Keratinocyte (primary cell): ENCODE measurements around the gene TBC1D19. TPM values are rescaled to one million over a fixed set of nuclear protein-coding genes. Genes with fewer than 3 reads are reported as not detected.
"Not testable (repeated sequence)": the region's sequence is repeated elsewhere in the genome, so short reads cannot be mapped to it uniquely, and the experiment has no call there.

Experiments used
- DNase-seq: peaks from one replicate; pipeline ENCODE4 v3.0.0-alpha.2; 2011; ENCODE audit warnings: low read depth, missing footprints, low spot score
- FAIRE-seq: peaks from 2 replicates; lab custom pipeline; 2011; peaks lifted over from hg19 to GRCh38; lab: Jason Lieb, UNC
- H2AFZ ChIP-seq: 2 replicates; pipeline ENCODE4 v1.6.0; 2012; ENCODE audit warnings: low read length, control low read depth, inconsistent platforms; ENCODE audit not compliant: control insufficient read depth
- H3K27ac ChIP-seq: 2 replicates; pipeline ENCODE4 v1.5.1; 2011; ENCODE audit warnings: low read length; ENCODE audit not compliant: control insufficient read depth, insufficient read depth
- H3K27me3 ChIP-seq: 3 replicates; pipeline ENCODE4 v1.6.0; 2011; ENCODE audit warnings: low read length; ENCODE audit not compliant: control insufficient read depth, insufficient read depth; ENCODE audit errors: extremely low read depth
- H3K36me3 ChIP-seq, 2 experiments: 2 replicates in 1 of 2; 3 replicates in 1 of 2; pipeline ENCODE4 v1.5.1; 2011; ENCODE audit warnings: low read length in 2 of 2, mild to moderate bottlenecking in 1 of 2; ENCODE audit not compliant: control insufficient read depth in 2 of 2, insufficient read depth in 2 of 2; ENCODE audit errors: extremely low read depth in 1 of 2
- H3K4me1 ChIP-seq: 3 replicates; pipeline ENCODE4 v1.5.1; 2011; ENCODE audit warnings: low read length; ENCODE audit not compliant: control insufficient read depth, insufficient read depth; ENCODE audit errors: extremely low read depth
- H3K4me2 ChIP-seq: 3 replicates; pipeline ENCODE4 v1.6.0; 2011; ENCODE audit warnings: low read depth, low read length; ENCODE audit not compliant: control insufficient read depth, insufficient read depth; ENCODE audit errors: extremely low read depth
- H3K4me3 ChIP-seq, 3 experiments: fragments of 200-600 bp in 1 of 3; sonication (generic) in 1 of 3; 2 replicates in 2 of 3; 3 replicates in 1 of 3; pipeline ENCODE4 v1.5.1; 2011 to 2016; ENCODE audit warnings: low read length in 3 of 3, mild to moderate bottlenecking in 3 of 3, control low read depth in 2 of 3, inconsistent platforms in 1 of 3, low read depth in 1 of 3, mixed read lengths in 1 of 3, mixed run types in 1 of 3, moderate library complexity in 1 of 3; ENCODE audit not compliant: control insufficient read depth in 2 of 3, insufficient read depth in 2 of 3; ENCODE audit errors: extremely low read depth in 1 of 3
- H3K79me2 ChIP-seq: 2 replicates; pipeline ENCODE4 v1.6.0; 2012; ENCODE audit warnings: low read length; ENCODE audit not compliant: control insufficient read depth, insufficient read depth
- H3K9ac ChIP-seq: 3 replicates; pipeline ENCODE4 v1.6.0; 2011; ENCODE audit warnings: low read length; ENCODE audit not compliant: control insufficient read depth, insufficient read depth; ENCODE audit errors: extremely low read depth
- H3K9me1 ChIP-seq: 3 replicates; pipeline ENCODE4 v1.6.0; 2011; ENCODE audit warnings: low read length; ENCODE audit not compliant: control insufficient read depth, insufficient read depth; ENCODE audit errors: extremely low read depth
- H3K9me3 ChIP-seq: 2 replicates; pipeline ENCODE4 v1.5.1; 2012; ENCODE audit warnings: low read depth, low read length; ENCODE audit not compliant: control insufficient read depth
- H4K20me1 ChIP-seq: 3 replicates; pipeline ENCODE4 v1.6.0; 2011; ENCODE audit warnings: low read length; ENCODE audit not compliant: control insufficient read depth, insufficient read depth; ENCODE audit errors: extremely low read depth
- EZH2 ChIP-seq: IDR thresholded peaks from one replicate; pipeline ENCODE4 v1.6.1; 2012; ENCODE audit warnings: inconsistent platforms, mild to moderate bottlenecking, low read length, moderate library complexity
- dilution Hi-C: fragments of 300-500 bp; cut with MboI; formaldehyde crosslinking; loops from one replicate; pipeline ENCODE4 v1.7.0; 2020; ENCODE audit warnings: low sequenced_read_pairs; ENCODE audit not compliant: extremely low pct_ligation_motif_present
- polyA plus RNA-seq, 5 experiments: library from polyadenylated mRNA; depleted of rRNA in 3 of 5; stranded (reverse) in 3 of 5; stranded (forward) in 1 of 5; unstranded in 1 of 5; fragments of >200 nt; gene quantifications; 1 replicate in 1 of 5; 2 replicates in 3 of 5; 3 replicates in 1 of 5; pipeline versions ENCODE4 v1.2.1 to v1.2.3, GENCODE V29; 2011 to 2012; ENCODE audit warnings: missing spikeins in 2 of 5, low read depth in 1 of 5, low replicate concordance in 1 of 5
- TF ChIP-seq, protein P1 (sequence below), 3 experiments: IDR thresholded peaks in 1 of 3; conservative IDR thresholded peaks in 1 of 3; optimal IDR thresholded peaks in 1 of 3; 2 replicates in 2 of 3; 3 replicates in 1 of 3; pipeline versions ENCODE3 to v1.5.1; 2011; ENCODE audit warnings: low read length in 3 of 3, mild to moderate bottlenecking in 3 of 3, moderate library complexity in 2 of 3, control low read depth in 1 of 3, inconsistent platforms in 1 of 3; ENCODE audit not compliant: insufficient read depth in 2 of 3; ENCODE audit errors: extremely low read depth in 1 of 3

TBC1D19 gene
- polyA plus RNA-seq, 1 donor (not counting 4 experiments of a cell fraction or from before 2014, with no cell fraction given), result 11.3 TPM

DNA sequence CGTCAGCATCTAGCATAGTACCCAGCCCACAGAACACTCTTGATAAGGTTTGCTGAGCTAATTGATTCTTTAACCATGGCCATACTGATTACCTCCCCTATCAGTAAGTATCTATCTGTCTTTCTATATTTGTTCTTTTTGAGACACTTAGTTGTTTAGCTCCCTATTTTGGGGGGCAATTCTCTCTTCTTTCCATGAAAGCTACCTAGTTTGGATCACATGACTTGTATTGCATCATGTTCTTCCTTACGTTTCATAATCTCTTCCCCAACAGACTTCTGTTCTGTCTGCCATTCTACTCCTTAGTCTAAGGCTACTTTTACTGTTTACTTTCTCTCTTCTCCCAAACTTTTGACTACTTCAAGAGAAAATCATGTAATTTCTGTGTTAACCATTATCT, 39.0 kb downstream of the TBC1D19 start:
- no peak for TF ChIP-seq EZH2
- TF ChIP-seq, protein P1, sequence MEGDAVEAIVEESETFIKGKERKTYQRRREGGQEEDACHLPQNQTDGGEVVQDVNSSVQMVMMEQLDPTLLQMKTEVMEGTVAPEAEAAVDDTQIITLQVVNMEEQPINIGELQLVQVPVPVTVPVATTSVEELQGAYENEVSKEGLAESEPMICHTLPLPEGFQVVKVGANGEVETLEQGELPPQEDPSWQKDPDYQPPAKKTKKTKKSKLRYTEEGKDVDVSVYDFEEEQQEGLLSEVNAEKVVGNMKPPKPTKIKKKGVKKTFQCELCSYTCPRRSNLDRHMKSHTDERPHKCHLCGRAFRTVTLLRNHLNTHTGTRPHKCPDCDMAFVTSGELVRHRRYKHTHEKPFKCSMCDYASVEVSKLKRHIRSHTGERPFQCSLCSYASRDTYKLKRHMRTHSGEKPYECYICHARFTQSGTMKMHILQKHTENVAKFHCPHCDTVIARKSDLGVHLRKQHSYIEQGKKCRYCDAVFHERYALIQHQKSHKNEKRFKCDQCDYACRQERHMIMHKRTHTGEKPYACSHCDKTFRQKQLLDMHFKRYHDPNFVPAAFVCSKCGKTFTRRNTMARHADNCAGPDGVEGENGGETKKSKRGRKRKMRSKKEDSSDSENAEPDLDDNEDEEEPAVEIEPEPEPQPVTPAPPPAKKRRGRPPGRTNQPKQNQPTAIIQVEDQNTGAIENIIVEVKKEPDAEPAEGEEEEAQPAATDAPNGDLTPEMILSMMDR (optimal IDR thresholded peaks at IDR 0.05 in 1 of 3, IDR thresholded peaks at IDR 0.05 in 1 of 3, conservative IDR thresholded peaks at IDR 0.05 in 1 of 3; ENCODE audit: extremely low read depth in 1 of 3, insufficient read depth in 2 of 3, low read length in 3 of 3), result no peak
- H4K20me1 ChIP-seq, result no peaks in the 10 kb centered on the region
- no peaks in the 10 kb centered on the region for H3K9me3 ChIP-seq
- H3K4me3 ChIP-seq, result no peak overlapping the region
- H3K4me2 ChIP-seq, result no peak overlapping the region
- no peaks in the 10 kb centered on the region for H3K79me2 ChIP-seq
- no peak overlapping the region for H3K9ac ChIP-seq
- H3K27me3 ChIP-seq, result no peaks in the 10 kb centered on the region
- H3K9me1 ChIP-seq, result no peaks in the 10 kb centered on the region
- H3K36me3 ChIP-seq, result no peaks in the 10 kb centered on the region
- no peak for FAIRE-seq
- H3K4me1 ChIP-seq, result no peaks in the 10 kb centered on the region
- no peak for DNase-seq
- H3K27ac ChIP-seq, result no peak overlapping the region
- dilution Hi-C loops, result no loop called here
- H2AFZ ChIP-seq, result no peak overlapping the region

DNA sequence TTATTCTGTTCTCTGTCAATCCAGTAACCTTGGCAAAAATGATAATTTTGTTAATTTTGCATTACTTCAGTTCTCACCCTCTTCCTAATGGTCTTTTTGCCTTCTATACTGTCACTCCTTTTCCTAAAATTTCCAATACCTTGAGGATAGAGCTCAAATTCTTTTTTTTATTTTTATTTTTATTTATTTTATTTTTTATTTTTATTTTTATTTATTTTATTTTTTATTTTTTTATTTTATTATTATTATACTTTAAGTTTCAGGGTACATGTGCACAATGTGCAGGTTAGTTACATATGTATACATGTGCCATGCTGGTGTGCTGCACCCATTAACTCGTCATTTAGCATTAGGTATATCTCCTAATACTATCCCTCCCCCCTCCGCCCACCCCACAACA, 42.8 kb downstream of the TBC1D19 start:
- H3K4me2 ChIP-seq, H2AFZ ChIP-seq, FAIRE-seq, H3K4me3 ChIP-seq, H3K27ac ChIP-seq, H3K27me3 ChIP-seq, H3K79me2 ChIP-seq, DNase-seq, dilution Hi-C loops, H4K20me1 ChIP-seq, H3K9ac ChIP-seq, H3K9me1 ChIP-seq, H3K9me3 ChIP-seq, H3K36me3 ChIP-seq, H3K4me1 ChIP-seq: not testable (repeated sequence)

DNA sequence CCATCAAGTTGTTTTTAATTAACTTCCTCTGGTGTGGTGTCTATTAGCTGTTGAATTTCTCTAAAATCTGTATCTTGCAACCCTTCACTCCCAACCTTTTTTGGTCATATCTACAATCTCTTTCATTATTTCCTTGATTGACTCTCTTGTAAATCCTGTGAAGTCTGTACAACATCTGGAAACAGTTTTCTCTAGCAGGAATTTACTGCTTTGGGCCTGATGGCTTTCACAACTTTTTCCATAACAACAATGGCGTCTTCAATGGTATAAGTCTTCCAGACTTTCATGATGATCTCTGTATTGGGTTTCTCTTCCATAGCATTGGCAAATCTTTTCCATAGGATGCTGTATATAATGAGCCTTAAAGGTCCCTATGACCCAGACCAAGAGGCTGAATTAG, 49.0 kb downstream of the TBC1D19 start:
- no peaks in the 10 kb centered on the region for H3K4me1 ChIP-seq
- H3K4me2 ChIP-seq, result no peak overlapping the region
- no peak for TF ChIP-seq EZH2
- TF ChIP-seq, protein P1 (optimal IDR thresholded peaks at IDR 0.05 in 1 of 3, IDR thresholded peaks at IDR 0.05 in 1 of 3, conservative IDR thresholded peaks at IDR 0.05 in 1 of 3; ENCODE audit: extremely low read depth in 1 of 3, insufficient read depth in 2 of 3, low read length in 3 of 3), result no peak
- dilution Hi-C loops, result no loop called here
- DNase-seq (no peak), FAIRE-seq (no peak)
- H3K9me1 ChIP-seq, result no peaks in the 10 kb centered on the region
- no peak overlapping the region for H2AFZ ChIP-seq
- no peaks in the 10 kb centered on the region for H3K27me3 ChIP-seq
- H4K20me1 ChIP-seq, result no peaks in the 10 kb centered on the region
- H3K4me3 ChIP-seq, result no peak overlapping the region
- H3K36me3 ChIP-seq, result no peaks in the 10 kb centered on the region
- no peaks in the 10 kb centered on the region for H3K79me2 ChIP-seq
- H3K9me3 ChIP-seq, result no peaks in the 10 kb centered on the region
- H3K27ac ChIP-seq, result no peak overlapping the region
- no peak overlapping the region for H3K9ac ChIP-seq
